Lung (tissue), 12 donors: ENCODE measurements around the gene BABAM1. TPM values are rescaled to one million over a fixed set of nuclear protein-coding genes. Genes with fewer than 3 reads are reported as not detected.

Source experiments
- ATAC-seq: fragments of 200-7000 bp; cut with Tn5 transposase; one replicate; pipeline ENCODE4 v1.9.1; 2020; ENCODE audit warnings: moderate number of reproducible peaks; ENCODE audit not compliant: insufficient read depth, low FRiP score
- DNase-seq, 3 donors: peaks; one replicate each; pipeline ENCODE4 v3.0.0-alpha.2; 2013 to 2017
- H3K27ac ChIP-seq, 2 donors: one replicate each; pipeline ENCODE4 v1.5.1; 2013; ENCODE audit warnings: mild to moderate bottlenecking in 2 of 2, moderate library complexity in 2 of 2, control low read depth in 1 of 2, inconsistent platforms in 1 of 2, low read depth in 1 of 2, low read length in 1 of 2
- H3K27me3 ChIP-seq, 3 donors: one replicate each; pipeline ENCODE4 v1.5.1; 2013; ENCODE audit warnings: low read length in 2 of 3; ENCODE audit not compliant: control insufficient read depth in 3 of 3, insufficient read depth in 3 of 3
- H3K36me3 ChIP-seq, 4 donors: one replicate each; pipeline ENCODE4 v1.5.1; 2013; ENCODE audit warnings: low read length in 4 of 4, mild to moderate bottlenecking in 1 of 4, moderate library complexity in 1 of 4; ENCODE audit not compliant: control insufficient read depth in 4 of 4, insufficient read depth in 4 of 4
- H3K4me1 ChIP-seq, 5 donors: one replicate each; pipeline ENCODE4 v1.5.1; 2013; ENCODE audit warnings: low read length in 5 of 5, mild to moderate bottlenecking in 2 of 5, moderate library complexity in 1 of 5; ENCODE audit not compliant: control insufficient read depth in 5 of 5, insufficient read depth in 5 of 5
- H3K4me3 ChIP-seq: one replicate; pipeline ENCODE4 v1.5.1; 2013; ENCODE audit warnings: mild to moderate bottlenecking, control low read depth, moderate library complexity
- H3K9ac ChIP-seq, 2 donors: one replicate each; pipeline ENCODE4 v1.5.1; 2013; ENCODE audit warnings: low read length in 2 of 2, control low read depth in 1 of 2; ENCODE audit not compliant: insufficient read depth in 1 of 2
- H3K9me3 ChIP-seq, 4 donors: one replicate each; pipeline ENCODE4 v1.5.1; 2013; ENCODE audit warnings: low read length in 3 of 4, mild to moderate bottlenecking in 1 of 4, moderate library complexity in 1 of 4; ENCODE audit not compliant: control insufficient read depth in 4 of 4, insufficient read depth in 3 of 4
- WGBS, 2 donors: extraction: QIAGEN DNeasy Blood & Tissue Kit; methylation state at CpG; one replicate each; pipeline ENCODE4 v1.1.7; 2013; 5-methylcytosine and 5-hydroxymethylcytosine counted together
- polyA plus RNA-seq, 2 donors: library from polyadenylated mRNA; stranded (reverse); fragments of 200-250 nt; gene quantifications; one replicate each; pipeline ENCODE4 v1.2.1, GENCODE V29; 2013
- total RNA-seq, 2 donors: library from RNA; depleted of rRNA in 1 of 2; stranded (reverse); fragments of >200 nt in 1 of 2; gene quantifications; one replicate each; pipeline ENCODE4 v1.2.1, GENCODE V29; 2014 to 2021
- TF ChIP-seq, protein P1 (sequence below): IDR thresholded peaks from 2 replicates; pipeline ENCODE4 v1.5.1; 2012; ENCODE audit warnings: mild to moderate bottlenecking; ENCODE audit errors: control extremely low read depth, extremely low read depth
- donor health status: control.
- donor health status: control.
- donor health status: Bipolar disorder and iron deficiency.
- donor health status: healthy.
- donor health status: DM: yes; HTN: yes; CAD: no.

BABAM1 gene
- total and polyA plus RNA-seq, 4 donors = 52.4 to 75.1 (median 63.4) TPM

DNA sequence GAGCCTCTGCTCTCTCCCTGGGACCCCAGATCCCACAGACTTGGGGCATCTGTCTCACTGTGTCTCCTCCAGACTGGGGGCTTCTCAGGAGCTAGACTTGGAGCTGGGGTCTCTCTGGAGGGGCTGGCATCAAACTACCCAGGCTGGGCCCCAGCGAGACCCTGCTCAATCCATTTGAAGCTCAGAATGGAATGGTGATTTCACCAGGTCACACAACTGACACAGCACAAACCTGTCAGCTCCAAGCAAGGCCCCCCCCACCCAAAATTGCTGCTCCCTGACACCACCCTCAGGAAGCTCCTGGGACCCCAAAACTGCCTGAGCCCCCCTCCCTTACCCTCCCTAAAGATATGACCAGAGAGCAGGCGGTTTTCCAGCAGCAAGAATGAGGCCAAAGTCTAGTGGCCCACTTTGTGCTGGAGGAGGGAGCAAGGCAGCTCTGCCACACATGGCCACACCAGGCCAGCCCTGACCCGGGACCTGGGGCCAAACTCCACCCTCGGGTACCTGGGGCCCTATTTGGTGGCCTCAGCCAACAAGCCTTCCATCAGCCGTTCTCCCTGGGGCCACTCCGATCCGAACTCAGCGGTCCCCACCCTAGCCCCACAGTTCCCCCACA is 23.9 kb upstream of the BABAM1 start:
- 44 to 57% methylated on average over 8 of the region's 8 CpGs for WGBS, 2 donors
- Histone ChIP-seq H3K9me3 (no peaks in the 10 kb centered on the region), H3K27me3 (no peaks in the 10 kb centered on the region), H3K4me1 (peaks cover 0 to 21% (median 9%) of the 10 kb centered on the region in 5 donors), H3K36me3 (peaks cover 0 to 4% (median 2%) of the 10 kb centered on the region in 4 donors), H3K27ac (peak overlapping the region; percentile 59 to 87), H3K4me3 (peak overlapping the region; percentile 81), H3K9ac (no peak overlapping the region)
- TF ChIP-seq, protein P1, sequence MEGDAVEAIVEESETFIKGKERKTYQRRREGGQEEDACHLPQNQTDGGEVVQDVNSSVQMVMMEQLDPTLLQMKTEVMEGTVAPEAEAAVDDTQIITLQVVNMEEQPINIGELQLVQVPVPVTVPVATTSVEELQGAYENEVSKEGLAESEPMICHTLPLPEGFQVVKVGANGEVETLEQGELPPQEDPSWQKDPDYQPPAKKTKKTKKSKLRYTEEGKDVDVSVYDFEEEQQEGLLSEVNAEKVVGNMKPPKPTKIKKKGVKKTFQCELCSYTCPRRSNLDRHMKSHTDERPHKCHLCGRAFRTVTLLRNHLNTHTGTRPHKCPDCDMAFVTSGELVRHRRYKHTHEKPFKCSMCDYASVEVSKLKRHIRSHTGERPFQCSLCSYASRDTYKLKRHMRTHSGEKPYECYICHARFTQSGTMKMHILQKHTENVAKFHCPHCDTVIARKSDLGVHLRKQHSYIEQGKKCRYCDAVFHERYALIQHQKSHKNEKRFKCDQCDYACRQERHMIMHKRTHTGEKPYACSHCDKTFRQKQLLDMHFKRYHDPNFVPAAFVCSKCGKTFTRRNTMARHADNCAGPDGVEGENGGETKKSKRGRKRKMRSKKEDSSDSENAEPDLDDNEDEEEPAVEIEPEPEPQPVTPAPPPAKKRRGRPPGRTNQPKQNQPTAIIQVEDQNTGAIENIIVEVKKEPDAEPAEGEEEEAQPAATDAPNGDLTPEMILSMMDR = no peak
- ATAC-seq (no peak), DNase-seq (no peak)

DNA sequence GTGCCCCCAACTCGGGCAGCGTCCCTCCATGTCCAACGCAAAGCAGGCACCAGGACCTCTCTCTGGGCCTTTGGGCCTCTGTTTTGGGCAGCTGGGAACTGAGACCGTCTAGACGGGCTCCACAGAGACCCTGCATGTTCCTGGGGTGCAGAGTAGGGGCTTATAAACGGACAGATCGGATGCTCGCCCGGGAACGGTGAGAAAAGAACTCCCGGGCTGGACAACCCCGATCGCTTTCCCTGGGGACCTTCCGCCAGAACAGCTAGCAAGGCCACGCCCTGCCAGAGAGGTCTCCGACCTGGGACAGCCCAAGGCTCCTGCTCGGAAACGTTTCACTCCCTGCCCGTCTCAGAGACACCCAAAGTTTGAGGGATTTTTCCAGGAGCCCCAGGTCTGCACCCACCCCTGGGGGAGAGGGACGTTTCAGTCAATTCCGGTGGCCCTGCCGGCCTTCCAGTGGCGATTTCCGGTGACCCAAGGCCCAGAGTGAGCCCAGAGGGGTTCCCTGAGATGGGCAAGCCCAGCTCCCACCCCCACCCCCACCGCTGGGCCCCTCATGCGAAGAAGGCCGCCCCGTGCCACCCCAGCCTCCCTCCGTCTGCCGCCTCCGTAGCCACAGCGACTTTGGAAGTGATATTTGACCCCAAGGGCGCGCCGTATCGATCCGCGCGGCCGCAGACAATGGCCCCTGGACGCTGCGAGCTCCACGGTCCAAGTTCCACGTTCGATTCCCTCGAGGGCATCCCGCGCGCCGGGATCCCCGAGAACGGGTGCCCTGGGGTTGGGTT is 23.2 kb upstream of the BABAM1 start:
- no peak for DNase-seq
- Histone ChIP-seq H3K9ac (peak overlapping the region in 1 of 2 donors; percentile 67), H3K9me3 (no peaks in the 10 kb centered on the region), H3K36me3 (no peaks in the 10 kb centered on the region), H3K4me3 (peak overlapping the region; percentile 81), H3K27ac (peak overlapping the region; percentile 59 to 87), H3K27me3 (no peaks in the 10 kb centered on the region), H3K4me1 (peaks cover 0 to 21% (median 11%) of the 10 kb centered on the region in 5 donors)
- WGBS, 2 donors = 20 to 50% methylated on average over 48 to 52 of the region's 52 CpGs
- no peak for ATAC-seq
- TF ChIP-seq, protein P1 = no peak

DNA sequence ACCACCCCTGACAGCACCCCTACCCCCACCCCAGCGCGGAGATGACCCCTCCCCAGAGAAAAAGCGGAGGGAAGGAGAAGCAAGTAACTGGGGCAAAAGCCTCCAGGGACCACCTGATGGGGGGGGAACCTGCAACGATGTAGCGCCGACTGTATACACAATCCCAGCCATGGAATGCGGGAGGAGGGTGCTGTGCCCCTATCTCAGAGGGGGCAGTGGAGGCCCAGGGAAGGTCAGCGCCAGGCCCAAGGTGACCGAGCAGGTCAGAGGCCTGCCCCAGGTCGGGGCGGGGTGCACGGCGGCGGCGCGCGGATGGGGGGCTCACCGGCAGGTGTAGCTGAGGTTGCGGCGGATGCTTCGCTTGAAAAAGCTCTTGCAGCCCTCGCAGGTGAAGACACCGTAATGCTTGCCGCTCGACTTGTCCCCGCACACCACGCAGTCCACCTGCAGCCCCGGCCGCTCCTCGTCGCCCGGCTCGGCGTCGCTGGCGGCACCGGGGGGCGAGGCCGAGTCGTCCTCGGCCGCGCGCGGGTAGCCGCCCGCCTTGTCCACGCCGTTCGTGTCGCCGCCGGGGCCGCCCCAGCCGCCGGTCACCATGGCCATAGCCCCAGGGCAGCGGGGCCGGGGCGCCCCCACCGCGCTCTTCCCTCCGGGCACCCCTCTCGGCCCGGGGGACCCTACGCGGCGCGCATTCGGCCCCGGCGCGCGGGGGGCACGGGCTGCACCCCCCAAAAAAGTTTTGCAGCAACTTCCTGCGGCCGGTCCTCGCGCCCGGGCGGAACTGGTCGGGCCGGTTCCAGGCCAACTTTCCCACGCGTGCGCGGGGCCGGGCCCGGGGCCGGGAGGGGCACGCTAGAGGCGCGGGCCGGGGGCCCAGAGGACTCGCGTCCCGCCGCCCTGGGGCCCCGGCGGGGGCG is 22.4 kb upstream of the BABAM1 start:
- WGBS, 2 donors = 2 to 5% methylated on average over 55 to 100 of the region's 100 CpGs
- DNase-seq (no peak), ATAC-seq (no peak)
- peaks cover 0 to 21% (median 11%) of the 10 kb centered on the region in 5 donors for H3K4me1 ChIP-seq
- H3K4me3 ChIP-seq = peak overlapping the region; percentile 81
- H3K9me3 ChIP-seq = no peaks in the 10 kb centered on the region
- H3K27me3 ChIP-seq = no peaks in the 10 kb centered on the region
- peak overlapping the region; percentile 59 to 87 for H3K27ac ChIP-seq
- no peaks in the 10 kb centered on the region for H3K36me3 ChIP-seq
- H3K9ac ChIP-seq = no peak overlapping the region
- TF ChIP-seq, protein P1 = no peak
